Measurements from ENCODE around the gene XPOT. TPM values are rescaled to one million over a fixed set of nuclear protein-coding genes. Genes with fewer than 3 reads are reported as not detected.

XPOT gene
- total RNA-seq, 1 donor from 2014 or later: 72.8 TPM

DNA sequence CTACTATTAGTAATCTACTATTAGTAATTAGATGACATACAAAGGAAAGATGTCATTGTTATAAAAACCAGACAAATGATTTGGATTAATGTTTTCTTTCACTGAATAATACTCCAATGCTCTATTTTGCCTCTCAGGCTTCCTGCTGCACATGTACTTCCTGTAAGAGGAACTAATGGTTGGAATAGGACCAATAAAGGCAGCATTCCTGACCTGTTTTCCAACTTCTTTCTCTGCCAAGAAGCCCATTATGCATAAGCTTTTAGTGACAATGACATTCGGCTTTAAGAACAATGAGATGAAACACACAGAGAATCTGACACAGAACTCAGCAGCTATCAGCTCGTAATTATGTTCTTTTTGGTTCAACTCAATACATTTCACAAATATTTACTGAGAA, 8.5 kb upstream of the XPOT start:
- Mint-ChIP-seq H3K4me3 (no peak overlapping the region), H3K36me3 (no peaks in the 10 kb centered on the region), H3K9me3 (no peaks in the 10 kb centered on the region), H3K27me3 (peaks cover 3% of the 10 kb centered on the region), H3K4me1 (ENCODE audit: unreplicated experiment) (no peaks in the 10 kb centered on the region), H3K27ac (no peak overlapping the region)
- TF ChIP-seq, protein P1, sequence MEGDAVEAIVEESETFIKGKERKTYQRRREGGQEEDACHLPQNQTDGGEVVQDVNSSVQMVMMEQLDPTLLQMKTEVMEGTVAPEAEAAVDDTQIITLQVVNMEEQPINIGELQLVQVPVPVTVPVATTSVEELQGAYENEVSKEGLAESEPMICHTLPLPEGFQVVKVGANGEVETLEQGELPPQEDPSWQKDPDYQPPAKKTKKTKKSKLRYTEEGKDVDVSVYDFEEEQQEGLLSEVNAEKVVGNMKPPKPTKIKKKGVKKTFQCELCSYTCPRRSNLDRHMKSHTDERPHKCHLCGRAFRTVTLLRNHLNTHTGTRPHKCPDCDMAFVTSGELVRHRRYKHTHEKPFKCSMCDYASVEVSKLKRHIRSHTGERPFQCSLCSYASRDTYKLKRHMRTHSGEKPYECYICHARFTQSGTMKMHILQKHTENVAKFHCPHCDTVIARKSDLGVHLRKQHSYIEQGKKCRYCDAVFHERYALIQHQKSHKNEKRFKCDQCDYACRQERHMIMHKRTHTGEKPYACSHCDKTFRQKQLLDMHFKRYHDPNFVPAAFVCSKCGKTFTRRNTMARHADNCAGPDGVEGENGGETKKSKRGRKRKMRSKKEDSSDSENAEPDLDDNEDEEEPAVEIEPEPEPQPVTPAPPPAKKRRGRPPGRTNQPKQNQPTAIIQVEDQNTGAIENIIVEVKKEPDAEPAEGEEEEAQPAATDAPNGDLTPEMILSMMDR (conservative IDR thresholded peaks at IDR 0.05): no peak
- DNase-seq (ENCODE audit: extremely low spot score, unreplicated experiment): no peak

DNA sequence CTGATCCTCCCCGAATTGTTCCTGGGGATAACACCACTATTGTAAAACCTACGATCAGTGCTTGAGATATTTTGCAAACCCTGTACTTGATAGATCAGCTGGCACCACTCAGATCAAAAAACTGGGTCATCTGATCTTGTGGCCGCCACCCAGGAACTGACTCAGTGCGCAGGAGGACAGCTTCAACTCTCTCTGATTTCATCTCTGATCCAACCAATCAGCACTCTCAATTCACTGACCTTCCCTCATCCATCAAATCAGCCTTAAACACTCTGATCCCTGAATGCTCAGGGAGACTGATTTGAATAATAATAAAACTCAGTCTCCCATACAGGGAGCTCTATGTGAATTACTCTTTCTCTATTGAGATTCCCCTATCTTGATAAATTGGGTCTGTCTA, 4.2 kb upstream of the XPOT start:
- Mint-ChIP-seq H3K4me1 (ENCODE audit: unreplicated experiment) (peaks cover 3% of the 10 kb centered on the region), H3K27ac (no peak overlapping the region), H3K36me3 (no peaks in the 10 kb centered on the region), H3K27me3 (no peaks in the 10 kb centered on the region), H3K9me3 (no peaks in the 10 kb centered on the region), H3K4me3 (no peak overlapping the region)
- TF ChIP-seq, protein P1 (conservative IDR thresholded peaks at IDR 0.05): no peak
- no peak for DNase-seq (ENCODE audit: extremely low spot score, unreplicated experiment)

DNA sequence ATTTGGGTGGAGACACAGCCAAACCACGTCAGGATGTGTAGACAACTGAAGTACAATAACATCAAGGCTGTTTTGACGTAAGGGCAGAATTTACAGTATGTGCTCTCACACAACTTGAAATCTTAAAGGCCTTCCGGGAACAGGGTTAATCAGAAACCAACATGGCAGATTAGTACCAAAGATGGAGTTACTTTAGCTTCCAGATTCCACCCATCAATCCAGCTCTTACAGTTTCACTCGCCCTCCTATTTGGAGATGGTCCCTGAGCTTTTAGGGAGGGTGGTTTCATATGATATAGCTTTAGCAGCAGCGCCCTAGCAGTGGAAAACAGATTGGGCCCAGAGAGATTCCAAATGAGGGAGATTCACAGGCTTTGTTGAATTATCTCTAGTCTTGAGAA, 2.0 kb upstream of the XPOT start:
- H3K4me3 Mint-ChIP-seq: no peak overlapping the region
- no peaks in the 10 kb centered on the region for H3K36me3 Mint-ChIP-seq
- TF ChIP-seq, protein P1 (conservative IDR thresholded peaks at IDR 0.05): no peak
- H3K9me3 Mint-ChIP-seq: no peaks in the 10 kb centered on the region
- H3K4me1 Mint-ChIP-seq (ENCODE audit: unreplicated experiment): peaks cover 13% of the 10 kb centered on the region
- no peak overlapping the region for H3K27ac Mint-ChIP-seq
- no peaks in the 10 kb centered on the region for H3K27me3 Mint-ChIP-seq
- no peak for DNase-seq (ENCODE audit: extremely low spot score, unreplicated experiment)

DNA sequence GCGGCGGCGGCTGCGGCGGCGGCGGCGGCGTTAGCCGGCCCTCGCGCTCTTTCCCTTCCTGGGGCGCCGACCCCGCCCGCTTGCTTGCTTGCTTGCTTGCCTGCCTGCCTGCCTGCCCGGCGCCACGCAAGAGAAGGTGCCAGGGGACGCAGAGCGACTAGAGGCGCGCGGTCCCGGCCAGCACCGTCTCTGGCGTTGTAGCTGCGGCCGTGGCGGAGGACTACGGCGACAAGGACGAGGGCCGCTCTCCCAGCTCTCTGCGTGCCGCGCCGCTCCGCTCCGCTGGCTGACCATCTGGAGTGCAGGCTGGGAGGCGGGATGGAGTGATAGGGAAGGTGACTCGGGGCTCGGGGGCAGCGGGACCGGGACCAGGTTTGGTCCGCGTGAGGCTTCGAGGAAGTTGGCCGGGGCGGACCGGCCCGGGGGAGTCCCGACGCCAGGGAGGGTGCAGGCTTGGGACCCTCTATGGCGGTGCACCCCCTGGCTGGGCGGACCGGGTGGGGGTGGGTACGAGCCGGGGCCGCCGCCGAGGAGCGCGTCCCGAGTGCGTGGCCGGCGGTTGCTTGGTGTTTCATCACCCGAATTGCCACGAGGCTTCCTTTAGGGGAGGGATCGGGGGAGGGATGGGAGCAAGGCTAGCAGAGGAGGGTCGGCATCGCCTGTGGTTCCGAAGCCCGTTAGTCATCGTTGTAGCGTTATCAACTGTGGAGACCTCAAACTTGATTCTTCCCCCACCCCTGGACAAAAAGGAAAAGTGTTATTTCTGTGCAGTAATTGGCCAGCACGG, 471 bp downstream of the XPOT start:
- Mint-ChIP-seq H3K4me1 (ENCODE audit: unreplicated experiment) (peaks cover 26% of the 10 kb centered on the region), H3K4me3 (peak overlapping the region; percentile 99), H3K9me3 (no peaks in the 10 kb centered on the region), H3K27ac (peak overlapping the region; percentile 97), H3K27me3 (no peaks in the 10 kb centered on the region), H3K36me3 (no peaks in the 10 kb centered on the region)
- no peak for DNase-seq (ENCODE audit: extremely low spot score, unreplicated experiment)
- TF ChIP-seq, protein P1 (conservative IDR thresholded peaks at IDR 0.05): no peak

GRCh38 chr12:64407342-64408223, 3.4 kb downstream of the XPOT start:
- TF ChIP-seq, protein P1 (conservative IDR thresholded peaks at IDR 0.05): no peak

More at GRCh38 chr12:64407342-64408223, 3.4 kb downstream of the XPOT start:
- no peak for DNase-seq (ENCODE audit: extremely low spot score, unreplicated experiment)
- Mint-ChIP-seq H3K4me3 (peak overlapping the region; percentile 8), H3K36me3 (peaks cover 13% of the 10 kb centered on the region), H3K4me1 (ENCODE audit: unreplicated experiment) (peaks cover 26% of the 10 kb centered on the region), H3K27ac (no peak overlapping the region), H3K27me3 (no peaks in the 10 kb centered on the region), H3K9me3 (no peaks in the 10 kb centered on the region)
